Muscle of leg (tissue), 16 donors: ENCODE results near the gene TMEM44. TPM values are rescaled to one million over a fixed set of nuclear protein-coding genes. Genes with fewer than 3 reads are reported as not detected.

Experiments used
- DNase-seq: peaks from one replicate; pipeline ENCODE4 v3.0.0; 2013
- H3K27ac ChIP-seq: one replicate; pipeline ENCODE4 v1.5.1; 2013; ENCODE audit warnings: mild to moderate bottlenecking, low read length, control low read depth
- H3K27me3 ChIP-seq: one replicate; pipeline ENCODE4 v1.6.1; 2013; ENCODE audit warnings: low read length; ENCODE audit not compliant: control insufficient read depth, insufficient read depth
- H3K36me3 ChIP-seq: one replicate; pipeline ENCODE4 v1.6.1; 2013; ENCODE audit warnings: low read length; ENCODE audit not compliant: control insufficient read depth, insufficient read depth
- H3K4me1 ChIP-seq: one replicate; pipeline ENCODE4 v1.6.1; 2013; ENCODE audit warnings: low read length; ENCODE audit not compliant: control insufficient read depth, insufficient read depth
- H3K4me3 ChIP-seq: one replicate; pipeline ENCODE4 v1.5.1; 2013; ENCODE audit warnings: low read length, control low read depth
- H3K9me3 ChIP-seq: replicated peaks from 2 replicates; pipeline ENCODE4 v1.6.1; 2013; ENCODE audit warnings: low read depth, low read length; ENCODE audit not compliant: control insufficient read depth
- WGBS: methylation state at CpG from one replicate; pipeline ENCODE4 v1.1.5; 2013; ENCODE audit warnings: missing lambda C conversion rate; ENCODE audit not compliant: insufficient coverage; 5-methylcytosine and 5-hydroxymethylcytosine counted together
- long read RNA-seq, 11 donors: transcript quantifications; one replicate each; lab custom pipeline, GENCODE V29; 2026
- polyA plus RNA-seq, 8 donors: library from polyadenylated mRNA; unstranded; fragments of 120-200 nt; gene quantifications; one replicate each; pipeline versions ENCODE4 v1.2.1 to v1.2.3, GENCODE V29; 2013; ENCODE audit warnings: inconsistent platforms in 1 of 8, low replicate concordance in 1 of 8; ENCODE audit not compliant: insufficient read length in 8 of 8, insufficient read depth in 1 of 8
- total RNA-seq: library from RNA; stranded (reverse); fragments of 120-200 nt; gene quantifications from one replicate; pipeline ENCODE4 v1.2.4, GENCODE V29; 2013

Gene TMEM44
- total RNA-seq, result 10.0 TPM
- 10 to 100 TPM; 17.3 to 26.2 (median 20.6) TPM for polyA plus RNA-seq
- long read RNA-seq, donor 1, result 0 reads
- long read RNA-seq, donor 2, result 0 reads
- long read RNA-seq, donor 3, partial matches to known transcripts, result 0 of 3 reads
- long read RNA-seq, donor 3, other reads (novel, unspliced or antisense), result 0 of 3 reads
- long read RNA-seq, donor 4, partial matches to known transcripts, result 0 of 1 reads
- long read RNA-seq, donor 4, other reads (novel, unspliced or antisense), result 0 of 1 reads
- long read RNA-seq, donor 5, partial matches to known transcripts, result 0 of 7 reads
- long read RNA-seq, donor 5, other reads (novel, unspliced or antisense), result 0 of 7 reads
- long read RNA-seq, donor 6, partial matches to known transcripts, result 0 of 2 reads
- long read RNA-seq, donor 6, other reads (novel, unspliced or antisense), result 0 of 2 reads
- long read RNA-seq, donor 7, partial matches to known transcripts, result 0 of 3 reads
- long read RNA-seq, donor 7, other reads (novel, unspliced or antisense), result 0 of 3 reads
- long read RNA-seq, donor 8, partial matches to known transcripts, result 0 of 1 reads
- long read RNA-seq, donor 8, other reads (novel, unspliced or antisense), result 0 of 1 reads
- long read RNA-seq, donor 9, partial matches to known transcripts, result 0 of 1 reads
- long read RNA-seq, donor 9, other reads (novel, unspliced or antisense), result 0 of 1 reads
- long read RNA-seq, donor 10, partial matches to known transcripts, result 0 of 5 reads
- long read RNA-seq, donor 10, other reads (novel, unspliced or antisense), result 0 of 5 reads
- long read RNA-seq, donor 11, partial matches to known transcripts, result 0 of 1 reads
- long read RNA-seq, donor 11, other reads (novel, unspliced or antisense), result 0 of 1 reads

- DNase-seq, result peak; percentile 88
- H3K9me3 ChIP-seq, result peaks cover 10% of the 10 kb centered on the region
- WGBS, result under 1% methylated on average over 48 of the region's 66 CpGs
- peaks cover 13% of the 10 kb centered on the region for H3K4me1 ChIP-seq
- H3K27ac ChIP-seq, result peak within 1 kb of the TSS; percentile 85
- H3K4me3 ChIP-seq, result peak within 1 kb of the TSS; percentile 78
- no peaks in the 10 kb centered on the region for H3K27me3 ChIP-seq
- H3K36me3 ChIP-seq, result peaks cover 14% of the 10 kb centered on the region
Observed at GRCh38 chr3:194633349-194634004, at the start of gene TMEM44. Gene TMEM44 (minus strand): TSS chr3:194633419. CDS start chr3:194633215, 204 bp downstream.

- Histone ChIP-seq H3K4me3 (no peak overlapping the region), H3K27me3 (peaks cover 15% of the 10 kb centered on the region), H3K36me3 (no peaks in the 10 kb centered on the region), H3K4me1 (peaks cover 24% of the 10 kb centered on the region), H3K9me3 (no peaks in the 10 kb centered on the region), H3K27ac (no peak overlapping the region)
- WGBS, result 52% methylated on average over 13 of the region's 14 CpGs
- peak; percentile 90 for DNase-seq
Observed at GRCh38 chr3:194682694-194683310, 49.6 kb upstream of the TMEM44 start.

GRCh38 chr3:194682189-194682693 lies 49.0 kb upstream of the TMEM44 start:
- Histone ChIP-seq H3K4me3 (no peak overlapping the region), H3K27ac (no peak overlapping the region), H3K9me3 (no peaks in the 10 kb centered on the region), H3K4me1 (peaks cover 19% of the 10 kb centered on the region), H3K36me3 (no peaks in the 10 kb centered on the region), H3K27me3 (peaks cover 12% of the 10 kb centered on the region)
- DNase-seq, result no peak
- WGBS, result 39% methylated on average over 4 of the region's 4 CpGs

GRCh38 chr3:194680888-194681615 lies 47.8 kb upstream of the TMEM44 start:
- WGBS, result 71% methylated on average over 10 of the region's 11 CpGs

GRCh38 chr3:194676471-194676870 lies 43.3 kb upstream of the TMEM44 start:
- no peak for DNase-seq
- Histone ChIP-seq H3K27me3 (peaks cover 9% of the 10 kb centered on the region), H3K4me3 (no peak overlapping the region), H3K4me1 (peaks cover 4% of the 10 kb centered on the region), H3K27ac (no peak overlapping the region), H3K9me3 (no peaks in the 10 kb centered on the region), H3K36me3 (no peaks in the 10 kb centered on the region)
- 71% methylated on average over 1 of the region's 1 CpG for WGBS

More at GRCh38 chr3:194680888-194681615, 47.8 kb upstream of the TMEM44 start:
- Histone ChIP-seq H3K4me1 (peaks cover 9% of the 10 kb centered on the region), H3K36me3 (no peaks in the 10 kb centered on the region), H3K4me3 (no peak overlapping the region), H3K27ac (no peak overlapping the region), H3K9me3 (no peaks in the 10 kb centered on the region), H3K27me3 (peaks cover 1% of the 10 kb centered on the region)
- no peak for DNase-seq

GRCh38 chr3:194675680-194676079 lies 42.5 kb upstream of the TMEM44 start:
- H3K27me3 ChIP-seq, result peaks cover 9% of the 10 kb centered on the region
- H3K4me3 ChIP-seq, result no peak overlapping the region
- H3K9me3 ChIP-seq, result no peaks in the 10 kb centered on the region
- no CpG with 5 or more reads among the region's 4 CpGs for WGBS
- H3K36me3 ChIP-seq, result no peaks in the 10 kb centered on the region
- no peak overlapping the region for H3K27ac ChIP-seq
- peak; percentile 37 for DNase-seq
- peaks cover 8% of the 10 kb centered on the region for H3K4me1 ChIP-seq

- WGBS, result 38% methylated on average over 6 of the region's 12 CpGs
- Histone ChIP-seq H3K27ac (no peak overlapping the region), H3K36me3 (no peaks in the 10 kb centered on the region), H3K27me3 (peaks cover 9% of the 10 kb centered on the region), H3K9me3 (no peaks in the 10 kb centered on the region), H3K4me3 (no peak overlapping the region), H3K4me1 (peaks cover 9% of the 10 kb centered on the region)
- peak; percentile 31 for DNase-seq
Observed at GRCh38 chr3:194675081-194675640, 41.9 kb upstream of the TMEM44 start.

GRCh38 chr3:194673761-194674160 lies 40.5 kb upstream of the TMEM44 start:
- no peak overlapping the region for H3K27ac ChIP-seq
- H3K27me3 ChIP-seq, result peaks cover 9% of the 10 kb centered on the region
- H3K4me1 ChIP-seq, result peaks cover 9% of the 10 kb centered on the region
- WGBS, result 75% methylated on average over 2 of the region's 3 CpGs
- H3K9me3 ChIP-seq, result no peaks in the 10 kb centered on the region
- H3K4me3 ChIP-seq, result no peak overlapping the region
- no peak for DNase-seq
- H3K36me3 ChIP-seq, result peaks cover 7% of the 10 kb centered on the region

- peak overlapping the region; percentile 97 for H3K27ac ChIP-seq
- WGBS, result no CpG with 5 or more reads among the region's 5 CpGs
- peaks cover 9% of the 10 kb centered on the region for H3K27me3 ChIP-seq
- peaks cover 9% of the 10 kb centered on the region for H3K4me1 ChIP-seq
- H3K9me3 ChIP-seq, result no peaks in the 10 kb centered on the region
- DNase-seq, result peak; percentile 40
- peak overlapping the region; percentile 87 for H3K4me3 ChIP-seq
- peaks cover 7% of the 10 kb centered on the region for H3K36me3 ChIP-seq
Observed at GRCh38 chr3:194672876-194673275, 39.7 kb upstream of the TMEM44 start.
